GM12878 (cell line): ENCODE data around the gene GORASP2. TPM values are rescaled to one million over a fixed set of nuclear protein-coding genes. Genes with fewer than 3 reads are reported as not detected.

Source experiments
- ATAC-seq: fragments of 200-7000 bp; cut with Tn5 transposase; 3 replicates; pipeline ENCODE4 v1.9.1; 2020; ENCODE audit warnings: mild to moderate bottlenecking, moderate library complexity
- BruUV-seq: library from RNA; stranded (reverse); fragments of 400-500 nt; replicated peaks from 2 replicates; lab custom pipeline; 2021; lab: Mats Ljungman, UMichigan
- CTCF ChIA-PET: fragments of 300-600 bp; sonication (Branson Sonifier 250); formaldehyde crosslinking; extraction: SDS; loops from one replicate; lab custom pipeline; 2021; ENCODE audit warnings: inconsistent platforms; lab: Yijun Ruan, JAX
- POLR2A ChIA-PET: fragments of 350-600 bp; formaldehyde crosslinking; extraction: SDS; loops from one replicate; lab custom pipeline; 2021; ENCODE audit warnings: inconsistent platforms; lab: Charles Lee
- RAD21 ChIA-PET: fragments of 300-600 bp; sonication (Branson Sonifier 250); formaldehyde crosslinking; loops from one replicate; lab custom pipeline; 2023; ENCODE audit warnings: antibody characterized with exemption; ENCODE audit not compliant: unreplicated experiment; lab: Charles Lee
- SMC1A ChIA-PET: fragments of 300-600 bp; sonication (Branson Sonifier 250); formaldehyde crosslinking; loops from one replicate; lab custom pipeline; 2023; ENCODE audit not compliant: unreplicated experiment, uncharacterized antibody; lab: Charles Lee
- DNase-seq: peaks from one replicate; pipeline ENCODE4 v3.0.0-alpha.2; 2011; ENCODE audit warnings: low read depth, low spot score
- FAIRE-seq: peaks from 3 replicates; lab custom pipeline; 2011; peaks lifted over from hg19 to GRCh38; lab: Jason Lieb, UNC
- H2AFZ ChIP-seq: 2 replicates; pipeline ENCODE4 v1.6.0; 2011; ENCODE audit warnings: low read depth, low read length, control low read depth; ENCODE audit not compliant: control insufficient read depth
- H3K27ac ChIP-seq: 2 replicates; pipeline ENCODE4 v1.5.1; 2011; ENCODE audit warnings: control low read depth; ENCODE audit not compliant: control insufficient read depth, insufficient read depth
- H3K27me3 ChIP-seq, 2 experiments: replicated peaks in 1 of 2; 2 replicates each; pipeline versions ENCODE4 v1.6.0 to v1.6.1; 2011; ENCODE audit warnings: low read length in 1 of 2; ENCODE audit not compliant: control insufficient read depth in 2 of 2, insufficient read depth in 2 of 2
- H3K36me3 ChIP-seq, 2 experiments: 2 replicates each; pipeline ENCODE4 v1.5.1; 2011; ENCODE audit warnings: low read length in 1 of 2; ENCODE audit not compliant: control insufficient read depth in 2 of 2, insufficient read depth in 2 of 2
- H3K4me1 ChIP-seq: 2 replicates; pipeline ENCODE4 v1.6.1; 2011; ENCODE audit warnings: mild to moderate bottlenecking, low read length, moderate library complexity, mixed read lengths; ENCODE audit not compliant: control insufficient read depth, insufficient read depth
- H3K4me2 ChIP-seq: 2 replicates; pipeline ENCODE4 v1.6.0; 2011; ENCODE audit warnings: control low read depth; ENCODE audit not compliant: control insufficient read depth, insufficient read depth
- H3K4me3 ChIP-seq: fragments of 200-600 bp; sonication (generic); 2 replicates; pipeline ENCODE4 v1.5.1; 2016
- H3K79me2 ChIP-seq: 2 replicates; pipeline ENCODE4 v1.6.0; 2011; ENCODE audit warnings: low read length; ENCODE audit not compliant: control insufficient read depth, insufficient read depth
- H3K9ac ChIP-seq: 2 replicates; pipeline ENCODE4 v1.8.0; 2011; ENCODE audit warnings: low read length, control low read depth, mixed read lengths; ENCODE audit not compliant: control insufficient read depth, insufficient read depth
- H3K9me3 ChIP-seq: replicated peaks from 3 replicates; pipeline ENCODE4 v1.5.1; 2011; ENCODE audit warnings: mild to moderate bottlenecking, low read length; ENCODE audit not compliant: control insufficient read depth, insufficient read depth
- H4K20me1 ChIP-seq: 2 replicates; pipeline ENCODE4 v1.6.0; 2011; ENCODE audit not compliant: control insufficient read depth, insufficient read depth
- EZH2 ChIP-seq: IDR thresholded peaks from 2 replicates; pipeline ENCODE4 v1.6.1; 2012; ENCODE audit warnings: low read depth, mild to moderate bottlenecking, control low read depth, inconsistent platforms, low read length, borderline replicate concordance; ENCODE audit not compliant: control insufficient read depth
- PAX8 ChIP-seq: fragments of 450-650 bp; IDR thresholded peaks from 2 replicates; pipeline ENCODE4 v1.6.1; 2017; ENCODE audit warnings: mild to moderate bottlenecking, moderate library complexity
- RELA ChIP-seq: fragments of 450-650 bp; IDR thresholded peaks from 2 replicates; pipeline ENCODE4 v1.8.0; 2014; ENCODE audit warnings: borderline replicate concordance; ENCODE audit not compliant: partially characterized antibody
- RUNX3 ChIP-seq: IDR thresholded peaks from 2 replicates; pipeline ENCODE4 v1.6.1; 2012; ENCODE audit warnings: low read length, inconsistent platforms
- ZNF207 ChIP-seq: fragments of 450-650 bp; IDR thresholded peaks from 2 replicates; pipeline ENCODE4 v1.6.1; 2014; ENCODE audit warnings: antibody characterized with exemption, mild to moderate bottlenecking, borderline replicate concordance
- ZZZ3 ChIP-seq: IDR thresholded peaks from 2 replicates; pipeline ENCODE4 v1.6.1; 2011; ENCODE audit warnings: low read depth; ENCODE audit not compliant: control insufficient read depth, insufficient read length
- WGBS: methylation state at CpG from one replicate; pipeline ENCODE4 v1.1.6; 2016; ENCODE audit warnings: low lambda C conversion rate; ENCODE audit not compliant: insufficient replicate concordance, insufficient coverage; ENCODE audit errors: missing lambda C conversion rate; 5-methylcytosine and 5-hydroxymethylcytosine counted together
- in situ Hi-C: fragments of 300-500 bp; cut with MboI; formaldehyde crosslinking; loops from 9 replicates; pipeline ENCODE4 v1.14.3; 2018; ENCODE audit warnings: mixed read lengths
- intact Hi-C: fragments of 100-400 bp; cut with micrococcal nuclease; formaldehyde crosslinking; loops from one replicate; pipeline ENCODE4 v1.14.2; 2022; ENCODE audit not compliant: unreplicated experiment
- polyA plus RNA-seq, 11 experiments: library from polyadenylated mRNA; depleted of rRNA in 4 of 11; unstranded in 6 of 11; stranded (reverse) in 5 of 11; fragments of >200 nt; fragmentation: Nextera tagmentation in 4 of 11; fragmentation: Illumina TruSeq in 1 of 11; extraction: Ambion mirVana in 4 of 11; extraction: Trizol in 1 of 11; gene quantifications; 1 replicate in 1 of 11; 2 replicates in 10 of 11; pipeline versions ENCODE4 v1.2.1 to v1.2.3, GENCODE V29; 2011 to 2016; ENCODE audit warnings: inconsistent platforms in 2 of 11, missing spikeins in 2 of 11, low read depth in 1 of 11
- total RNA-seq, 4 experiments: library from RNA; depleted of rRNA in 3 of 4; stranded (reverse); fragments of >200 nt in 3 of 4; fragmentation: Illumina TruSeq in 1 of 4; extraction: Trizol in 1 of 4; gene quantifications; 2 replicates each; pipeline versions ENCODE4 v1.2.1 to v1.2.3, GENCODE V29; 2013 to 2021
- TF ChIP-seq, protein P1 (sequence below): IDR thresholded peaks from 2 replicates; pipeline ENCODE4 v1.6.1; 2011; ENCODE audit warnings: borderline replicate concordance, low read depth, mild to moderate bottlenecking, moderate library complexity, low read length; ENCODE audit not compliant: insufficient read depth, poor library complexity, severe bottlenecking
- TF ChIP-seq, protein P2 (sequence below): IDR thresholded peaks from 2 replicates; pipeline ENCODE4 v1.6.1; 2011; ENCODE audit warnings: low read depth, mild to moderate bottlenecking, low read length, moderate library complexity, borderline replicate concordance; ENCODE audit errors: extremely low read depth
- TF ChIP-seq, protein P3 (sequence below): IDR thresholded peaks from 2 replicates; pipeline ENCODE4 v1.6.1; 2012; ENCODE audit warnings: improper control_type of control experiment, low read depth, low read length; ENCODE audit not compliant: insufficient replicate concordance
- TF ChIP-seq, protein P4 (sequence below): IDR thresholded peaks from 2 replicates; pipeline ENCODE4 v1.6.1; 2012; ENCODE audit warnings: mild to moderate bottlenecking, low read depth, low read length

GORASP2 gene
- total and polyA plus RNA-seq, 10 of the 15 experiments (the other 5 are each of a cell fraction or from before 2014, with no cell fraction given) = 26.3 to 169 (median 103) TPM

DNA sequence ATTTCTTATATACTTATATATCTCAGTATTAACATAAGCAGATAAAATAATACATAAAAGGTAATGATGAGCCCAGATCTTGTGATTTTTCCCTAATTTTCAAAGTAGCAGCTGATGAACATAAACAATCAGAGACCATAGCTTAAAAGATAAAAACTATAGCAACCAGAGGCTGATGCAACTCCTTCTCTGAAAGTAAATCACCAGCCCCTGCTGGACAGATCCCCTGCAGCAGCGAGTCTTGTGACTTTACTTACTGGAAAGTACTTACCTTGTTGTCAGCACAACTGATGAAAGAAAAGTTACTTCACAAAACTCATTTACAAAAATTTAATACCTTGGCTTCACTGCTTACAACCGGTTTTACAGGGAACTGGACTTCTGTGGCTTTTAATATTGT is 67.3 kb downstream of the GORASP2 start:
- Histone ChIP-seq H2AFZ (no peak overlapping the region), H3K36me3 (peaks cover 6 to 40% of the 10 kb centered on the region in 2 experiments), H3K27ac (no peak overlapping the region), H4K20me1 (no peaks in the 10 kb centered on the region), H3K4me2 (no peak overlapping the region), H3K9me3 (no peaks in the 10 kb centered on the region), H3K4me3 (no peak overlapping the region), H3K79me2 (no peaks in the 10 kb centered on the region), H3K4me1 (no peaks in the 10 kb centered on the region), H3K27me3 (no peaks in the 10 kb centered on the region), H3K9ac (no peak overlapping the region)
- POLR2A ChIA-PET = no interaction called here
- intact Hi-C loops (no loop called here), in situ Hi-C loops (no loop called here)
- SMC1A ChIA-PET = interaction anchor here (0.7 to 1.8 kb wide), 2 partner anchors 20 to 67 kb away, joined by 3 to 5 read pairs; no protein-coding TSS in a partner anchor
- CTCF ChIA-PET = interaction anchor here (0.5 to 1.1 kb wide), 4 partner anchors 16 to 314 kb away, joined by 3 to 4 read pairs (median 3); no protein-coding TSS in a partner anchor
- no peak for ATAC-seq
- no peak for FAIRE-seq
- no TSS peak for BruUV-seq
- RAD21 ChIA-PET = no interaction called here
- 100% methylated on average over 2 of the region's 2 CpGs for WGBS
- no peak for DNase-seq
- TF ChIP-seq, protein P1, sequence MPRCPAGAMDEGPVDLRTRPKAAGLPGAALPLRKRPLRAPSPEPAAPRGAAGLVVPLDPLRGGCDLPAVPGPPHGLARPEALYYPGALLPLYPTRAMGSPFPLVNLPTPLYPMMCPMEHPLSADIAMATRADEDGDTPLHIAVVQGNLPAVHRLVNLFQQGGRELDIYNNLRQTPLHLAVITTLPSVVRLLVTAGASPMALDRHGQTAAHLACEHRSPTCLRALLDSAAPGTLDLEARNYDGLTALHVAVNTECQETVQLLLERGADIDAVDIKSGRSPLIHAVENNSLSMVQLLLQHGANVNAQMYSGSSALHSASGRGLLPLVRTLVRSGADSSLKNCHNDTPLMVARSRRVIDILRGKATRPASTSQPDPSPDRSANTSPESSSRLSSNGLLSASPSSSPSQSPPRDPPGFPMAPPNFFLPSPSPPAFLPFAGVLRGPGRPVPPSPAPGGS = no peak
- TF ChIP-seq RELA = no peak
- TF ChIP-seq, protein P2, sequence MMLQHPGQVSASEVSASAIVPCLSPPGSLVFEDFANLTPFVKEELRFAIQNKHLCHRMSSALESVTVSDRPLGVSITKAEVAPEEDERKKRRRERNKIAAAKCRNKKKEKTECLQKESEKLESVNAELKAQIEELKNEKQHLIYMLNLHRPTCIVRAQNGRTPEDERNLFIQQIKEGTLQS = no peak
- TF ChIP-seq, protein P3, sequence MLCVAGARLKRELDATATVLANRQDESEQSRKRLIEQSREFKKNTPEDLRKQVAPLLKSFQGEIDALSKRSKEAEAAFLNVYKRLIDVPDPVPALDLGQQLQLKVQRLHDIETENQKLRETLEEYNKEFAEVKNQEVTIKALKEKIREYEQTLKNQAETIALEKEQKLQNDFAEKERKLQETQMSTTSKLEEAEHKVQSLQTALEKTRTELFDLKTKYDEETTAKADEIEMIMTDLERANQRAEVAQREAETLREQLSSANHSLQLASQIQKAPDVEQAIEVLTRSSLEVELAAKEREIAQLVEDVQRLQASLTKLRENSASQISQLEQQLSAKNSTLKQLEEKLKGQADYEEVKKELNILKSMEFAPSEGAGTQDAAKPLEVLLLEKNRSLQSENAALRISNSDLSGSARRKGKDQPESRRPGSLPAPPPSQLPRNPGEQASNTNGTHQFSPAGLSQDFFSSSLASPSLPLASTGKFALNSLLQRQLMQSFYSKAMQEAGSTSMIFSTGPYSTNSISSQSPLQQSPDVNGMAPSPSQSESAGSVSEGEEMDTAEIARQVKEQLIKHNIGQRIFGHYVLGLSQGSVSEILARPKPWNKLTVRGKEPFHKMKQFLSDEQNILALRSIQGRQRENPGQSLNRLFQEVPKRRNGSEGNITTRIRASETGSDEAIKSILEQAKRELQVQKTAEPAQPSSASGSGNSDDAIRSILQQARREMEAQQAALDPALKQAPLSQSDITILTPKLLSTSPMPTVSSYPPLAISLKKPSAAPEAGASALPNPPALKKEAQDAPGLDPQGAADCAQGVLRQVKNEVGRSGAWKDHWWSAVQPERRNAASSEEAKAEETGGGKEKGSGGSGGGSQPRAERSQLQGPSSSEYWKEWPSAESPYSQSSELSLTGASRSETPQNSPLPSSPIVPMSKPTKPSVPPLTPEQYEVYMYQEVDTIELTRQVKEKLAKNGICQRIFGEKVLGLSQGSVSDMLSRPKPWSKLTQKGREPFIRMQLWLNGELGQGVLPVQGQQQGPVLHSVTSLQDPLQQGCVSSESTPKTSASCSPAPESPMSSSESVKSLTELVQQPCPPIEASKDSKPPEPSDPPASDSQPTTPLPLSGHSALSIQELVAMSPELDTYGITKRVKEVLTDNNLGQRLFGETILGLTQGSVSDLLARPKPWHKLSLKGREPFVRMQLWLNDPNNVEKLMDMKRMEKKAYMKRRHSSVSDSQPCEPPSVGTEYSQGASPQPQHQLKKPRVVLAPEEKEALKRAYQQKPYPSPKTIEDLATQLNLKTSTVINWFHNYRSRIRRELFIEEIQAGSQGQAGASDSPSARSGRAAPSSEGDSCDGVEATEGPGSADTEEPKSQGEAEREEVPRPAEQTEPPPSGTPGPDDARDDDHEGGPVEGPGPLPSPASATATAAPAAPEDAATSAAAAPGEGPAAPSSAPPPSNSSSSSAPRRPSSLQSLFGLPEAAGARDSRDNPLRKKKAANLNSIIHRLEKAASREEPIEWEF = no peak
- no peak for TF ChIP-seq EZH2
- TF ChIP-seq RUNX3 = no peak
- no peak for TF ChIP-seq ZNF207
- TF ChIP-seq, protein P4, sequence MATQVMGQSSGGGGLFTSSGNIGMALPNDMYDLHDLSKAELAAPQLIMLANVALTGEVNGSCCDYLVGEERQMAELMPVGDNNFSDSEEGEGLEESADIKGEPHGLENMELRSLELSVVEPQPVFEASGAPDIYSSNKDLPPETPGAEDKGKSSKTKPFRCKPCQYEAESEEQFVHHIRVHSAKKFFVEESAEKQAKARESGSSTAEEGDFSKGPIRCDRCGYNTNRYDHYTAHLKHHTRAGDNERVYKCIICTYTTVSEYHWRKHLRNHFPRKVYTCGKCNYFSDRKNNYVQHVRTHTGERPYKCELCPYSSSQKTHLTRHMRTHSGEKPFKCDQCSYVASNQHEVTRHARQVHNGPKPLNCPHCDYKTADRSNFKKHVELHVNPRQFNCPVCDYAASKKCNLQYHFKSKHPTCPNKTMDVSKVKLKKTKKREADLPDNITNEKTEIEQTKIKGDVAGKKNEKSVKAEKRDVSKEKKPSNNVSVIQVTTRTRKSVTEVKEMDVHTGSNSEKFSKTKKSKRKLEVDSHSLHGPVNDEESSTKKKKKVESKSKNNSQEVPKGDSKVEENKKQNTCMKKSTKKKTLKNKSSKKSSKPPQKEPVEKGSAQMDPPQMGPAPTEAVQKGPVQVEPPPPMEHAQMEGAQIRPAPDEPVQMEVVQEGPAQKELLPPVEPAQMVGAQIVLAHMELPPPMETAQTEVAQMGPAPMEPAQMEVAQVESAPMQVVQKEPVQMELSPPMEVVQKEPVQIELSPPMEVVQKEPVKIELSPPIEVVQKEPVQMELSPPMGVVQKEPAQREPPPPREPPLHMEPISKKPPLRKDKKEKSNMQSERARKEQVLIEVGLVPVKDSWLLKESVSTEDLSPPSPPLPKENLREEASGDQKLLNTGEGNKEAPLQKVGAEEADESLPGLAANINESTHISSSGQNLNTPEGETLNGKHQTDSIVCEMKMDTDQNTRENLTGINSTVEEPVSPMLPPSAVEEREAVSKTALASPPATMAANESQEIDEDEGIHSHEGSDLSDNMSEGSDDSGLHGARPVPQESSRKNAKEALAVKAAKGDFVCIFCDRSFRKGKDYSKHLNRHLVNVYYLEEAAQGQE = no peak
- TF ChIP-seq PAX8 = no peak
- TF ChIP-seq ZZZ3 = no peak
